Measurements from ENCODE around the gene MEN1. TPM values are rescaled to one million over a fixed set of nuclear protein-coding genes. Genes with fewer than 3 reads are reported as not detected.

The MEN1 gene
- total and polyA plus RNA-seq, 9 of the 15 experiments (the other 6 are each of a cell fraction or from before 2014, with no cell fraction given): 3.4 to 57.2 (median 19.3) TPM

DNA sequence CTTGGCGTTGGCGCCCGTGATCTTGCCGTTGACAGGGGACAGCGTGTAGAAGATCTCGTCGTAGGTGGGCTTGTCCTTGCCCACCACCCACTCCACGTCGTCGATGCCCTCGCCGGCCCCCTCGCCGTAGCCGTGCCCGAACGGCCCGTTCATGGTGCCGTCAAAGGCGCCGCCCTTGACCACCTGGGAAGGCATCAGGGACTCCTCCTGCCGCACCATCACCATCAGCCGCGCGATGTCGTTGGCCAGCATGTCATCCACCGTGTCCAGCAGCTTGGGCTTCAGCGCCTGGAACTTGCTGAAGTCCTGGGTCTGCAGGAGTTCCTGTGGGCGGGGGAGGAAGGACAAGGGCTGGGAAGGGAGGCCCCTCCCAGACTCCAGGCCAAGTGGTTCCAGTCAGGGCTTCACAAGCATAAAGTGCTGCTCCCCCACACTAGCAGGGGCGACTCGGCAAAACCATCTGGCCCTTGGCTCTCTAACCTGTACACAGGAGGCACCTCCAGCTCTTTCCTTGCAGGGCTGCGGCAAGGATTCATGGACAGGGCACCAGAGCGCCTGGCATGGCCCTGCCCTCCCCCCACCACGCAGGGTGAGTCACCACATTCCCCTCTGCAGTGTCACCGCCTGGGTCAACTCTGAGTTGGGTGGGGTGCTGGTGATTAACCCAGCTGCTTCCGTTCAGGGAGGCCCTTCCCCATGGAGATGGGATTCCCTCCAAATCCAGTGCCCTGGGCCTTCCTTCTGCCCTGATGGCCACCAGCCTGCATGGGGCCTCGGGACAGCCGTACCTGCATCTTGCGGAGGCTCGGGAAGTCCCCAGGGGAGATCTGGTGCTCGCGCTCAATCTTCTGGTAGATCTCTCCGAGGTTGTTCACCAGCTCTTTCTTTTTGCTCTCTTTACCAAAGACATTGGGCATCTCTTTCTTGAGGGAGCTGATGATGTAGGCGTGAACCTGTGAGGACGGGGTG is 44.5 kb upstream of the MEN1 start (continued):
- TF ChIP-seq, protein P1, sequence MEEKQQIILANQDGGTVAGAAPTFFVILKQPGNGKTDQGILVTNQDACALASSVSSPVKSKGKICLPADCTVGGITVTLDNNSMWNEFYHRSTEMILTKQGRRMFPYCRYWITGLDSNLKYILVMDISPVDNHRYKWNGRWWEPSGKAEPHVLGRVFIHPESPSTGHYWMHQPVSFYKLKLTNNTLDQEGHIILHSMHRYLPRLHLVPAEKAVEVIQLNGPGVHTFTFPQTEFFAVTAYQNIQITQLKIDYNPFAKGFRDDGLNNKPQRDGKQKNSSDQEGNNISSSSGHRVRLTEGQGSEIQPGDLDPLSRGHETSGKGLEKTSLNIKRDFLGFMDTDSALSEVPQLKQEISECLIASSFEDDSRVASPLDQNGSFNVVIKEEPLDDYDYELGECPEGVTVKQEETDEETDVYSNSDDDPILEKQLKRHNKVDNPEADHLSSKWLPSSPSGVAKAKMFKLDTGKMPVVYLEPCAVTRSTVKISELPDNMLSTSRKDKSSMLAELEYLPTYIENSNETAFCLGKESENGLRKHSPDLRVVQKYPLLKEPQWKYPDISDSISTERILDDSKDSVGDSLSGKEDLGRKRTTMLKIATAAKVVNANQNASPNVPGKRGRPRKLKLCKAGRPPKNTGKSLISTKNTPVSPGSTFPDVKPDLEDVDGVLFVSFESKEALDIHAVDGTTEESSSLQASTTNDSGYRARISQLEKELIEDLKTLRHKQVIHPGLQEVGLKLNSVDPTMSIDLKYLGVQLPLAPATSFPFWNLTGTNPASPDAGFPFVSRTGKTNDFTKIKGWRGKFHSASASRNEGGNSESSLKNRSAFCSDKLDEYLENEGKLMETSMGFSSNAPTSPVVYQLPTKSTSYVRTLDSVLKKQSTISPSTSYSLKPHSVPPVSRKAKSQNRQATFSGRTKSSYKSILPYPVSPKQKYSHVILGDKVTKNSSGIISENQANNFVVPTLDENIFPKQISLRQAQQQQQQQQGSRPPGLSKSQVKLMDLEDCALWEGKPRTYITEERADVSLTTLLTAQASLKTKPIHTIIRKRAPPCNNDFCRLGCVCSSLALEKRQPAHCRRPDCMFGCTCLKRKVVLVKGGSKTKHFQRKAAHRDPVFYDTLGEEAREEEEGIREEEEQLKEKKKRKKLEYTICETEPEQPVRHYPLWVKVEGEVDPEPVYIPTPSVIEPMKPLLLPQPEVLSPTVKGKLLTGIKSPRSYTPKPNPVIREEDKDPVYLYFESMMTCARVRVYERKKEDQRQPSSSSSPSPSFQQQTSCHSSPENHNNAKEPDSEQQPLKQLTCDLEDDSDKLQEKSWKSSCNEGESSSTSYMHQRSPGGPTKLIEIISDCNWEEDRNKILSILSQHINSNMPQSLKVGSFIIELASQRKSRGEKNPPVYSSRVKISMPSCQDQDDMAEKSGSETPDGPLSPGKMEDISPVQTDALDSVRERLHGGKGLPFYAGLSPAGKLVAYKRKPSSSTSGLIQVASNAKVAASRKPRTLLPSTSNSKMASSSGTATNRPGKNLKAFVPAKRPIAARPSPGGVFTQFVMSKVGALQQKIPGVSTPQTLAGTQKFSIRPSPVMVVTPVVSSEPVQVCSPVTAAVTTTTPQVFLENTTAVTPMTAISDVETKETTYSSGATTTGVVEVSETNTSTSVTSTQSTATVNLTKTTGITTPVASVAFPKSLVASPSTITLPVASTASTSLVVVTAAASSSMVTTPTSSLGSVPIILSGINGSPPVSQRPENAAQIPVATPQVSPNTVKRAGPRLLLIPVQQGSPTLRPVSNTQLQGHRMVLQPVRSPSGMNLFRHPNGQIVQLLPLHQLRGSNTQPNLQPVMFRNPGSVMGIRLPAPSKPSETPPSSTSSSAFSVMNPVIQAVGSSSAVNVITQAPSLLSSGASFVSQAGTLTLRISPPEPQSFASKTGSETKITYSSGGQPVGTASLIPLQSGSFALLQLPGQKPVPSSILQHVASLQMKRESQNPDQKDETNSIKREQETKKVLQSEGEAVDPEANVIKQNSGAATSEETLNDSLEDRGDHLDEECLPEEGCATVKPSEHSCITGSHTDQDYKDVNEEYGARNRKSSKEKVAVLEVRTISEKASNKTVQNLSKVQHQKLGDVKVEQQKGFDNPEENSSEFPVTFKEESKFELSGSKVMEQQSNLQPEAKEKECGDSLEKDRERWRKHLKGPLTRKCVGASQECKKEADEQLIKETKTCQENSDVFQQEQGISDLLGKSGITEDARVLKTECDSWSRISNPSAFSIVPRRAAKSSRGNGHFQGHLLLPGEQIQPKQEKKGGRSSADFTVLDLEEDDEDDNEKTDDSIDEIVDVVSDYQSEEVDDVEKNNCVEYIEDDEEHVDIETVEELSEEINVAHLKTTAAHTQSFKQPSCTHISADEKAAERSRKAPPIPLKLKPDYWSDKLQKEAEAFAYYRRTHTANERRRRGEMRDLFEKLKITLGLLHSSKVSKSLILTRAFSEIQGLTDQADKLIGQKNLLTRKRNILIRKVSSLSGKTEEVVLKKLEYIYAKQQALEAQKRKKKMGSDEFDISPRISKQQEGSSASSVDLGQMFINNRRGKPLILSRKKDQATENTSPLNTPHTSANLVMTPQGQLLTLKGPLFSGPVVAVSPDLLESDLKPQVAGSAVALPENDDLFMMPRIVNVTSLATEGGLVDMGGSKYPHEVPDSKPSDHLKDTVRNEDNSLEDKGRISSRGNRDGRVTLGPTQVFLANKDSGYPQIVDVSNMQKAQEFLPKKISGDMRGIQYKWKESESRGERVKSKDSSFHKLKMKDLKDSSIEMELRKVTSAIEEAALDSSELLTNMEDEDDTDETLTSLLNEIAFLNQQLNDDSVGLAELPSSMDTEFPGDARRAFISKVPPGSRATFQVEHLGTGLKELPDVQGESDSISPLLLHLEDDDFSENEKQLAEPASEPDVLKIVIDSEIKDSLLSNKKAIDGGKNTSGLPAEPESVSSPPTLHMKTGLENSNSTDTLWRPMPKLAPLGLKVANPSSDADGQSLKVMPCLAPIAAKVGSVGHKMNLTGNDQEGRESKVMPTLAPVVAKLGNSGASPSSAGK (IDR thresholded peaks at IDR 0.05): no peak
- no peak for TF ChIP-seq BMI1 (IDR thresholded peaks at IDR 0.05; ENCODE audit: low read length)
- TF ChIP-seq CBFA2T2 (conservative IDR thresholded peaks at IDR 0.05): peak; percentile 33; the same call in 1 of the 2 replicates
- TF ChIP-seq ZNF561 (CRISPR knock-in tag; conservative IDR thresholded peaks at IDR 0.05): no peak
- TF ChIP-seq POLR2AphosphoS5 (IDR thresholded peaks at IDR 0.05; ENCODE audit: control insufficient read depth, insufficient read depth, low read depth, low read length): no peak; the same call in 1 of the 2 replicates
- no peak for TF ChIP-seq FOXJ2 (tag; IDR thresholded peaks at IDR 0.05)
- peak; percentile 92 for TF ChIP-seq MTA3 (IDR thresholded peaks at IDR 0.05; ENCODE audit: borderline replicate concordance)
- TF ChIP-seq ILF3 (IDR thresholded peaks at IDR 0.05; ENCODE audit: borderline replicate concordance): no peak
- TF ChIP-seq ZNF133 (CRISPR knock-in tag; IDR thresholded peaks at IDR 0.05): no peak
- TF ChIP-seq ZBTB7A (IDR thresholded peaks at IDR 0.05; ENCODE audit: borderline replicate concordance, control insufficient read depth, low read depth, low read length): peak; percentile 55; the same call in 1 of the 2 replicates
- TF ChIP-seq SMC3 (conservative IDR thresholded peaks at IDR 0.05; ENCODE audit: insufficient read depth, low read depth, low read length): no peak
- peak; percentile 68; the same call in 1 of the 2 replicates for TF ChIP-seq NCOR1 (IDR thresholded peaks at IDR 0.05)
- no peak for TF ChIP-seq POLR2A (conservative IDR thresholded peaks at IDR 0.05)
- peak; percentile 73 for TF ChIP-seq CREM (IDR thresholded peaks at IDR 0.05; ENCODE audit: low read depth)
- no peak for TF ChIP-seq ATF1 (CRISPR knock-in tag; IDR thresholded peaks at IDR 0.05)
- TF ChIP-seq ATF1 (tag; IDR thresholded peaks at IDR 0.05): peak; percentile 50
- no peak for TF ChIP-seq SRSF1 (IDR thresholded peaks at IDR 0.05; ENCODE audit: low read depth, low read length)
- no peak for TF ChIP-seq ZNF124 (CRISPR knock-in tag; IDR thresholded peaks at IDR 0.05)
- no peak for TF ChIP-seq HOXB6 (CRISPR knock-in tag; IDR thresholded peaks at IDR 0.05; ENCODE audit: borderline replicate concordance)
